NCI-H345 (cell line): ENCODE measurements around the gene APP.
A peak's percentile ranks its signal among the peaks of the same experiment; 100 is the strongest.
"Not testable (repeated sequence)": the region's sequence is repeated elsewhere in the genome, so short reads cannot be mapped to it uniquely, and the experiment has no call there.

Experiments used
- DNase-seq: peaks from one replicate; lab custom pipeline; 2025; lab: John Stamatoyannopoulos, UW

Gene APP

GRCh38 chr21:26060335-26061115 lies 110.0 kb downstream of the APP start:
- no peak for DNase-seq

GRCh38 chr21:26057477-26058170 lies 112.9 kb downstream of the APP start:
- DNase-seq, result no peak

GRCh38 chr21:26055841-26056264 lies 114.7 kb downstream of the APP start:
- DNase-seq, result no peak

- DNase-seq, result no peak
Measured at GRCh38 chr21:26055010-26055409, 115.6 kb downstream of the APP start.

GRCh38 chr21:26052057-26052456 lies 118.5 kb downstream of the APP start:
- no peak for DNase-seq

- no peak for DNase-seq
Measured at GRCh38 chr21:26050857-26051256, 119.7 kb downstream of the APP start.

- no peak for DNase-seq
Measured at GRCh38 chr21:26049803-26050202, 120.8 kb downstream of the APP start.

- DNase-seq, result no peak
Measured at GRCh38 chr21:26047279-26047967, 123.1 kb downstream of the APP start.

GRCh38 chr21:26043891-26044290 lies 126.7 kb downstream of the APP start:
- DNase-seq, result no peak

- DNase-seq, result no peak
Measured at GRCh38 chr21:26042181-26042876, 128.2 kb downstream of the APP start.

GRCh38 chr21:26041431-26042180 lies 129.0 kb downstream of the APP start:
- no peak for DNase-seq

GRCh38 chr21:26036916-26037315 lies 133.7 kb downstream of the APP start:
- DNase-seq, result no peak

- DNase-seq, result no peak
Measured at GRCh38 chr21:26032263-26032662, 138.3 kb downstream of the APP start.

- DNase-seq, result no peak
Measured at GRCh38 chr21:26028183-26028582, 142.4 kb downstream of the APP start.

- DNase-seq, result no peak
Measured at GRCh38 chr21:26027696-26028095, 142.9 kb downstream of the APP start.

- DNase-seq, result no peak
Measured at GRCh38 chr21:26025536-26026512, 144.7 kb downstream of the APP start.

GRCh38 chr21:26023406-26023805 lies 147.2 kb downstream of the APP start:
- peak; percentile 35 for DNase-seq

GRCh38 chr21:26022598-26023337 lies 147.8 kb downstream of the APP start:
- DNase-seq, result not testable (repeated sequence)

GRCh38 chr21:26020510-26020909 lies 150.1 kb downstream of the APP start:
- no peak for DNase-seq

- no peak for DNase-seq
Measured at GRCh38 chr21:26020081-26020480, 150.5 kb downstream of the APP start.
